Measurements from ENCODE around the gene TAF4B. TPM values are rescaled to one million over a fixed set of nuclear protein-coding genes. Genes with fewer than 3 reads are reported as not detected.
"Not testable (repeated sequence)": the region's sequence is repeated elsewhere in the genome, so short reads cannot be mapped to it uniquely, and the experiment has no call there.

The TAF4B gene
- total RNA-seq, 6 donors from 2014 or later, result 2.9 to 9.7 (median 6.4) TPM

DNA sequence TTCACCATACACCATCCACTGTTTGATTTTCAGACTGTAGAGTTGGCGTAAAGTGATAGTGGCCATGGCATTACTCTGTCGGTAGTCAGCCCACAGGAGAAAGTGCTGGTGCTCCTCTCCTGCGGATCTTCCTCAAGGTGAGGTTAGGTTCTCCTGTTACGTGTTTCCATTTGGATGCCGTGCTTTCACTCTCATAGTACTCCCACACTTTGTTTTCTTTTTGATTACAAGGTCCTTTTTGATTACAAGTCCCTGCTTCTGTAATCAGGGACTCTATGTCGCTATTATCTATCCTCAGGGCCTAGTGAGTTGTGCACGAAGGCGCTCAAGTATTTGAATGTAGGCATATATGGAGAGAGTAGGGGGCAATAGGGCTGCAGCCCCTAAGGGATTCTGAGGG lies 4.3 kb downstream of the TAF4B start:
- no peak for ATAC-seq (ENCODE audit: low FRiP score in 2 of 2)

DNA sequence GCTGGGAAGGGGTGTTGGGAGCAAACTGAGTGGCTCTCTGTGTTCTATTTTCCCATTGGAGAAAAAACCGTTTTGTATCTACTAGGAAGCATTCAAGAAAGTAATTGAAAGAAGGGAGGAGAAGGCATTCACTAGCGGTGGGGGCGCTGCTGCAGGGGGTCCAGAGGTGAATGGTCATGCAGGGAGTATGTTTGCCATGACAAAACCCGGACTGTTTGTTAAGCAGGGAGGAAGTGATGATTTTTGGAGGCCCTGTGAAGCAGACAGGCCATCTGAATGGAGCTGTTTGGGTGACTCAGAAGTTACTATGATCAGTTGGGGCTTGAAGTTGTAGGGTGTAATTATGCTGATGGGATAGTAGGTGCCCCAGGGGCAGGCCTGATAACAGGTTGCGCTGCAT lies 7.0 kb downstream of the TAF4B start:
- no peak overlapping the region for H3K4me3 ChIP-seq
- DNase-seq (no peak), ATAC-seq (ENCODE audit: low FRiP score in 2 of 2) (no peak)
- no peak overlapping the region for H3K27ac ChIP-seq
- H3K27me3 ChIP-seq, result no peaks in the 10 kb centered on the region
- H3K36me3 ChIP-seq, result no peaks in the 10 kb centered on the region
- 79 to 84% methylated on average over 5 of the region's 5 CpGs for WGBS, 2 donors
- H3K4me1 ChIP-seq, result peaks cover 0 to under 1% (median 0%) of the 10 kb centered on the region in 4 donors
- TF ChIP-seq EP300 (IDR thresholded peaks at IDR 0.05) (no peak), POLR2A (IDR thresholded peaks at IDR 0.05) (no peak), POLR2AphosphoS5 (IDR thresholded peaks at IDR 0.05) (no peak)
- TF ChIP-seq, protein P1, sequence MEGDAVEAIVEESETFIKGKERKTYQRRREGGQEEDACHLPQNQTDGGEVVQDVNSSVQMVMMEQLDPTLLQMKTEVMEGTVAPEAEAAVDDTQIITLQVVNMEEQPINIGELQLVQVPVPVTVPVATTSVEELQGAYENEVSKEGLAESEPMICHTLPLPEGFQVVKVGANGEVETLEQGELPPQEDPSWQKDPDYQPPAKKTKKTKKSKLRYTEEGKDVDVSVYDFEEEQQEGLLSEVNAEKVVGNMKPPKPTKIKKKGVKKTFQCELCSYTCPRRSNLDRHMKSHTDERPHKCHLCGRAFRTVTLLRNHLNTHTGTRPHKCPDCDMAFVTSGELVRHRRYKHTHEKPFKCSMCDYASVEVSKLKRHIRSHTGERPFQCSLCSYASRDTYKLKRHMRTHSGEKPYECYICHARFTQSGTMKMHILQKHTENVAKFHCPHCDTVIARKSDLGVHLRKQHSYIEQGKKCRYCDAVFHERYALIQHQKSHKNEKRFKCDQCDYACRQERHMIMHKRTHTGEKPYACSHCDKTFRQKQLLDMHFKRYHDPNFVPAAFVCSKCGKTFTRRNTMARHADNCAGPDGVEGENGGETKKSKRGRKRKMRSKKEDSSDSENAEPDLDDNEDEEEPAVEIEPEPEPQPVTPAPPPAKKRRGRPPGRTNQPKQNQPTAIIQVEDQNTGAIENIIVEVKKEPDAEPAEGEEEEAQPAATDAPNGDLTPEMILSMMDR (IDR thresholded peaks at IDR 0.05), result no peak
- no peaks in the 10 kb centered on the region for H3K9me3 ChIP-seq

More for the DNA sequence above, 4.3 kb downstream of the TAF4B start:
- Histone ChIP-seq H3K9me3 (no peaks in the 10 kb centered on the region), H3K4me3 (no peak overlapping the region), H3K27me3 (no peaks in the 10 kb centered on the region), H3K36me3 (no peaks in the 10 kb centered on the region), H3K4me1 (peaks cover 9 to 25% (median 17%) of the 10 kb centered on the region in 4 donors), H3K27ac (no peak overlapping the region)
- DNase-seq, result no peak
- WGBS, 2 donors, result 89 to 97% methylated on average over 8 of the region's 8 CpGs
- TF ChIP-seq EP300 (IDR thresholded peaks at IDR 0.05), result no peak
- TF ChIP-seq POLR2AphosphoS5 (IDR thresholded peaks at IDR 0.05), result no peak
- TF ChIP-seq, protein P1 (IDR thresholded peaks at IDR 0.05), result no peak
- no peak for TF ChIP-seq POLR2A (IDR thresholded peaks at IDR 0.05)

DNA sequence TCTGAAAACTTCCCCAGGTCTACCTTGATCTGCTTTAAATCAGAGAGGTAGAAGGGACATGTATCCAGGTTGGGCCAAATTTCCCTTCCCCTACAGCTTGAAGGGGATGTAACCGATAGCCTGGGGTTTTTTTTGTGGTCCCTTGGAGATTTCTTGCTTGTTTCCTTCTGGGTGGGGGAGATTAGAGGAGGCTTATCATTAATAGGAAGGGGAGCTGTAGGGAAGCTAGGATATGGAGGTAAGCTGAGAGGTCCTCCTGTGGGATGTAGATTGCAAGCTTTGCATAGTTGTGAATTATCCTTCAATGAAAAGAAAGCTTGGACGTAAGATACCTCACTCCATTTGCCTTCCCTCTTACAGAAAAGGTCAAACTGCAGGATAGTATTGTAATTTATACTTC lies 11.1 kb downstream of the TAF4B start:
- not testable (repeated sequence) for H3K36me3 ChIP-seq
- 90 to 92% methylated on average over 2 of the region's 2 CpGs for WGBS, 2 donors

DNA sequence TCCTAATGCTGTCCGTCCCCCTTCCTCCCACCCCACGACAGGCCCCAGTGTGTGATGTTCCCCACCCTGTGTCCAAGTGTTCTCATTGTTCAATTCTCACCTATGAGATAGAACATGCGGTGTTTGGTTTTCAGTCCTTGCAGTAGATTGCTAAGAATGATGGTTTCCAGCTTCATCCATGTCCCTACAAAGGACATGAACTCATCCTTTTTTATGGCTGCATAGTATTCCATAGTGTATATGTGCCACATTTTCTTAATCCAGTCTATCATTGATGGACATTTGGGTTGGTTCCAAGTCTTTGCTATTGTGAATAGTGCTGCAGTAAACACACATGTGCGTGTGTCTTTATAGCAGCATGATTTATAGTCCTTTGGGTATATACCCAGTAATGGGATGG lies 12.5 kb downstream of the TAF4B start:
- H3K27ac ChIP-seq; H3K27me3 ChIP-seq; H3K4me1 ChIP-seq; H3K4me3 ChIP-seq; ATAC-seq (ENCODE audit: low FRiP score in 2 of 2); H3K36me3 ChIP-seq; H3K9me3 ChIP-seq; DNase-seq: not testable (repeated sequence)
- 86 to 88% methylated on average over 4 of the region's 4 CpGs for WGBS, 2 donors

More for the DNA sequence above, 11.1 kb downstream of the TAF4B start:
- H3K4me1 ChIP-seq; H3K27ac ChIP-seq; H3K4me3 ChIP-seq; ATAC-seq (ENCODE audit: low FRiP score in 2 of 2); H3K27me3 ChIP-seq; H3K9me3 ChIP-seq; DNase-seq: not testable (repeated sequence)

DNA sequence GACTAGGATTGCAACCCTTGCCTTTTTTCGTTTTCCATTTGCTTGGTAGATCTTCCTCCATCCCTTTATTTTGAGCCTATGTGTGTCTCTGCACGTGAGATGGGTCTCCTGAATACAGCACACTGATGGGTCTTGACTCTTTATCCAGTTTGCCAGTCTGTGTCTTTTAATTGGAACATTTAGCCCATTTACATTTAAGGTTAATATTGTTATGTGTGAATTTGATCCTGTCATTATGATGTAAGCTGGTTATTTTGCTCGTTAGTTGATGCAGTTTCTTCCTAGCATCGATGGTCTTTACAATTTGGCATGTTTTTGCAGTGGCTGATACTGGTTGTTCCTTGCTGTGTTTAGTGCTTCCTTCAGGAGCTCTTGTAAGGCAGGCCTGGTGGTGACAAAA lies 16.1 kb downstream of the TAF4B start:
- WGBS, 2 donors, result 86 to 91% methylated on average over 4 of the region's 4 CpGs

DNA sequence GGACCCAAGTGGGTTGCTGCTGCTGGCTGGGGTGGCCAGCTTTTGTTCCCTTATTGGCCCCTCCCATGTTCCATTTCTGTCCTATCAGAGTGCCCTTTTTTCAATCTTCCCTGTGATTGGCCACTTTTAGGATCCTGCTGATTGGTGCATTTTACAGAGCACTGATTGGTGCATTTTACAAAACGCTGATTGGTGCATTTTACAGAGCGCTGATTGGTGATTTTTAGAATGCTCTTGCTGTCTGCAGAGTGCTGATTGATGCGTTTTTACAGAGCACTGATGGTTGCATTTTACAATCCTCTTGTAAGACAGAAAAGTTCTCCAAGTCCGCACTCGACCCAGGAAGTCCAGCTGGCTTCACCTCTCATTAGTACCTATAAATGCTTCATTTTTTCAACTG lies 19.2 kb downstream of the TAF4B start:
- ATAC-seq (ENCODE audit: low FRiP score in 2 of 2); H3K27me3 ChIP-seq; H3K27ac ChIP-seq; H3K4me3 ChIP-seq; H3K36me3 ChIP-seq; H3K4me1 ChIP-seq; H3K9me3 ChIP-seq; DNase-seq: not testable (repeated sequence)
- WGBS, 2 donors, result 92 to 97% methylated on average over 5 of the region's 5 CpGs

More for the DNA sequence above, 16.1 kb downstream of the TAF4B start:
- not testable (repeated sequence) for H3K9me3 ChIP-seq; H3K36me3 ChIP-seq; H3K4me3 ChIP-seq; H3K4me1 ChIP-seq; H3K27me3 ChIP-seq; H3K27ac ChIP-seq; ATAC-seq (ENCODE audit: low FRiP score in 2 of 2); DNase-seq

DNA sequence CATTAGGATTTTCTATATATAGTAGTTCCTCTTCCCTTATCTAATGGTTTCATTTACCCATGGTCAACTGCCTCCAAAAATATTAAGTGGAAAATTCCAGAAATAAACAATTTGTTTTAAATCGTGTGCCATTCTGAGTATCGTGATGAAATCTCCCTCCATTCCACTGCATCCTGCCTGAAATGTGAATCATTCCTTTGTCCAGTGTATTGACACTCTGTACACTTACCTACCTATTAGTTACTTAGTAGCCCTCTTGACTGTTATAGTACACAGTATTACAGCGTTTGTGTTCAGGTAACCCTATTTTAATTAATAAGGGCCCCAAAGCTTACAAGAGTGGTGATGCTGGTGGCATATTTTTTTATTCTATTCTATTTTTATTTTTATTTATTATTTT lies 26.2 kb downstream of the TAF4B start:
- Histone ChIP-seq H3K9me3 (no peaks in the 10 kb centered on the region), H3K27ac (no peak overlapping the region), H3K4me3 (no peak overlapping the region), H3K27me3 (no peaks in the 10 kb centered on the region), H3K4me1 (no peaks in the 10 kb centered on the region), H3K36me3 (no peaks in the 10 kb centered on the region)
- DNase-seq (no peak), ATAC-seq (ENCODE audit: low FRiP score in 2 of 2) (no peak)
- WGBS, 2 donors, result 63 to 68% methylated on average over 3 of the region's 3 CpGs
- TF ChIP-seq POLR2AphosphoS5 (IDR thresholded peaks at IDR 0.05), result no peak
- no peak for TF ChIP-seq POLR2A (IDR thresholded peaks at IDR 0.05)

DNA sequence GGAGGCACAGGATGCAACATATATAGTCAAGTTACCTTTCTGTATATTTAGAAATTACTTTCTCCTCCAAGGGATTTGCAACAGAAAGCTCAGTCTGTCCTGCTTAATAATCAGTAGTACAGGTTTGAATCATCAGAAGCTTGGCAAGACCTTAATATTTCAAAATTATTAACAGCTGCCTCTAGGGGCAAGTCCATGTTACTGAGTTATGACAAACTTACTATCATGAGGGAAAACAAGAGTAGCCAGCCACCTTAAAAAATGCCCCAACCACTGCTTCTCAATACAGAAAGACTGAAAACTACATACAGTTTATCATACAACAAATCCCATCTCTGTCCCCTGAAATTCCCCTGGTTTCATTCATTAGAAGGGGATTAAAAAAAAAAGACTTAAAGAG lies 28.6 kb downstream of the TAF4B start:
- H3K9me3 ChIP-seq; H3K36me3 ChIP-seq; ATAC-seq (ENCODE audit: low FRiP score in 2 of 2); DNase-seq; H3K4me1 ChIP-seq; H3K27ac ChIP-seq; H3K4me3 ChIP-seq; H3K27me3 ChIP-seq: not testable (repeated sequence)

Data from upper lobe of left lung (tissue), 6 donors.